Right lobe of liver (tissue), 6 donors: ENCODE results near the gene THSD7A. TPM values are rescaled to one million over a fixed set of nuclear protein-coding genes. Genes with fewer than 3 reads are reported as not detected.
A peak's percentile ranks its signal among the peaks of the same experiment; 100 is the strongest.

Experiments
- ATAC-seq, 4 donors: fragments of 200-7000 bp; cut with Tn5 transposase; one replicate each; pipeline ENCODE4 v1.9.1; 2020; ENCODE audit warnings: mild to moderate bottlenecking in 4 of 4, moderate library complexity in 4 of 4
- DNase-seq, 3 donors: peaks; one replicate each; pipeline ENCODE4 v3.0.0-alpha.2; 2020
- H3K27ac ChIP-seq, 3 donors: fragments of 200-600 bp; one replicate each; pipeline ENCODE4 v1.8.0; 2022
- H3K27me3 ChIP-seq, 2 donors: fragments of 200-600 bp; one replicate each; pipeline ENCODE4 v1.8.0; 2022
- H3K36me3 ChIP-seq, 4 donors: fragments of 200-600 bp; sonication (generic) in 1 of 4; one replicate each; pipeline versions ENCODE4 v1.5.1 to v1.8.0; 2017 to 2022; ENCODE audit warnings: control low read depth in 1 of 4
- H3K4me1 ChIP-seq, 4 donors: fragments of 200-600 bp; sonication (generic) in 1 of 4; one replicate each; pipeline versions ENCODE4 v1.5.1 to v1.8.0; 2017 to 2022; ENCODE audit warnings: control low read depth in 1 of 4
- H3K4me3 ChIP-seq, 3 donors: fragments of 200-600 bp; one replicate each; pipeline ENCODE4 v1.8.0; 2022
- H3K9me3 ChIP-seq, 4 donors: fragments of 200-600 bp; sonication (generic) in 1 of 4; one replicate each; pipeline versions ENCODE4 v1.5.1 to v1.8.0; 2017 to 2022; ENCODE audit warnings: control low read depth in 1 of 4
- POLR2A ChIP-seq: fragments of 450-650 bp; IDR thresholded peaks from one replicate; pipeline ENCODE4 v1.6.1; 2017; ENCODE audit warnings: antibody characterized with exemption, mild to moderate bottlenecking
- WGBS: methylation state at CpG from one replicate; pipeline ENCODE4 v1.1.6; 2018; ENCODE audit warnings: low coverage, low lambda C conversion rate; ENCODE audit not compliant: insufficient coverage; ENCODE audit errors: missing lambda C conversion rate; 5-methylcytosine and 5-hydroxymethylcytosine counted together
- intact Hi-C, 2 donors: fragments of 100-400 bp; cut with DNase I; formaldehyde crosslinking; loops; one replicate each; pipeline versions ENCODE4 v1.11.2 to v1.14.1; 2022
- total RNA-seq, 6 experiments: library from RNA; depleted of rRNA in 2 of 6; stranded (reverse); fragments of >200 nt in 2 of 6; fragmentation: NEBNext Ultra II Directional in 3 of 6; extraction: Animal tissue kit (Norgen Biotek cat#: 25700) in 3 of 6; gene quantifications; one replicate each; pipeline versions ENCODE4 v1.1.0 to v1.2.4, GENCODE V29; 2016 to 2023
- TF ChIP-seq, protein P1 (sequence below), 4 donors: fragments of 200-600 bp in 3 of 4; fragments of 450-650 bp in 1 of 4; IDR thresholded peaks; one replicate each; pipeline versions ENCODE4 v1.5.1 to v1.8.0; 2016 to 2022; ENCODE audit warnings: antibody characterized with exemption in 4 of 4, mild to moderate bottlenecking in 2 of 4
- donor health status: DM: no; HTN: yes; CAD: no.
- donor health status: DM: no; HTN: no; CAD: no.
- donor health status: DM: no; HTN: no; CAD: no.
- donor health status: DM: no; HTN: yes; CAD: no.
- donor health status: DM: no; HTN: yes; CAD: no.

THSD7A gene
- total RNA-seq, 6 experiments from 2014 or later = 1.1 to 2.5 (median 1.4) TPM

DNA sequence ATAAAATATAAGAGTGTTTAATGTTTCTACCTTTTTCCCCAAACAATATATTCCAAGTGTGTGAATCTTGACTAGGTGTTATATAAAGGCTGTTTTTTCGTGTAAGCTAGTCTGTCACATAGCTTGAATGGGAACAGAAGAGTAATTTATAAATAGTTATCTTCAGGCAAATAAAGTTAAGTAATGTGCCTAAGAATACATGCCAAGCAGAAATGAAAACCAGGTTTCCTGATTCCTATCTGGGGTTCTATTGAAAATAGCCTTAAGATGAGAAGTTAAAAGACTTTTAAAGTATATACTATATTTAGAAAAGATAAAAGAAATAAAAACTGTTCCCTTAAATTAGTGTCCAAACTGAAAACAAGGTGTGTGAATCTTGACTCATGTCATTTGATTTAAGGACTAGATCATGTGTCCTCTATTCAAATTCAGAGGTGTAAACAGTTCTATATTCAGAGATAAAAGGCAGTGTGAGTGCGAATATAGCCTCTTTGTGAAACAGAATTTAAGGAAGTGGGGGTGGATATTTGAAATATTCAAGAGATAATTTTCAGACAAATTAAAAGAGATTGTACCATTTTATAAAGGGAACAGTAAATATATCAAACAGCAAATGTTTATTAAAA, 247.5 kb downstream of the THSD7A start:
- WGBS = 55% methylated on average over 2 of the region's 2 CpGs
- Histone ChIP-seq H3K9me3 (no peaks in the 10 kb centered on the region), H3K36me3 (no peaks in the 10 kb centered on the region), H3K27me3 (no peaks in the 10 kb centered on the region), H3K4me1 (no peaks in the 10 kb centered on the region), H3K27ac (no peak overlapping the region), H3K4me3 (no peak overlapping the region)
- DNase-seq = no peak
- ATAC-seq = no peak
- intact Hi-C loops = no loop called here
- TF ChIP-seq POLR2A = no peak
- TF ChIP-seq, protein P1, sequence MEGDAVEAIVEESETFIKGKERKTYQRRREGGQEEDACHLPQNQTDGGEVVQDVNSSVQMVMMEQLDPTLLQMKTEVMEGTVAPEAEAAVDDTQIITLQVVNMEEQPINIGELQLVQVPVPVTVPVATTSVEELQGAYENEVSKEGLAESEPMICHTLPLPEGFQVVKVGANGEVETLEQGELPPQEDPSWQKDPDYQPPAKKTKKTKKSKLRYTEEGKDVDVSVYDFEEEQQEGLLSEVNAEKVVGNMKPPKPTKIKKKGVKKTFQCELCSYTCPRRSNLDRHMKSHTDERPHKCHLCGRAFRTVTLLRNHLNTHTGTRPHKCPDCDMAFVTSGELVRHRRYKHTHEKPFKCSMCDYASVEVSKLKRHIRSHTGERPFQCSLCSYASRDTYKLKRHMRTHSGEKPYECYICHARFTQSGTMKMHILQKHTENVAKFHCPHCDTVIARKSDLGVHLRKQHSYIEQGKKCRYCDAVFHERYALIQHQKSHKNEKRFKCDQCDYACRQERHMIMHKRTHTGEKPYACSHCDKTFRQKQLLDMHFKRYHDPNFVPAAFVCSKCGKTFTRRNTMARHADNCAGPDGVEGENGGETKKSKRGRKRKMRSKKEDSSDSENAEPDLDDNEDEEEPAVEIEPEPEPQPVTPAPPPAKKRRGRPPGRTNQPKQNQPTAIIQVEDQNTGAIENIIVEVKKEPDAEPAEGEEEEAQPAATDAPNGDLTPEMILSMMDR (IDR thresholded peaks at IDR 0.05) = no peak

DNA sequence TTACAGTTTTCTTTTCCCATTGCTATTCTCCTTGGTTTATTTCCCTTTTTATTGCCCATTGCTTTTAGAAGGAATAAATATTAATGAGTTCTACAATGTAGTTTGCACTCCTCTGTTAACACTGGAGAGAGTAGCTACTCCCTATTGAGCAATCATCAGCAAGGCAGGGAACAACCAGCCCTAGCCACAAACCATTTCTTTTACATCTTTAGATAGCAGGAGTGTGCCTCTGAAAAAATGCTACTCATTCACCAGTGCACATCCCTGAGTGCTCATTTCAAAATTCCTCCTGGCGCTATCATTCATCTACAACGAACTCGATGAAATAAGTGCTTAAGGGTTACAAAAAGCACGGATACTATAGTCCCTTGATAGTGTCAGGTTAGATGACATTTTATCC, 252.9 kb downstream of the THSD7A start:
- H3K27ac ChIP-seq = no peak overlapping the region
- DNase-seq (no peak), ATAC-seq (peak in 2 of 4 donors; percentile 46 to 55)
- H3K4me1 ChIP-seq = no peaks in the 10 kb centered on the region
- no peaks in the 10 kb centered on the region for H3K27me3 ChIP-seq
- H3K4me3 ChIP-seq = no peak overlapping the region
- TF ChIP-seq, protein P1 (IDR thresholded peaks at IDR 0.05) = no peak
- TF ChIP-seq POLR2A = no peak
- 89% methylated on average over 4 of the region's 4 CpGs for WGBS
- H3K36me3 ChIP-seq = no peaks in the 10 kb centered on the region
- intact Hi-C loops = no loop called here
- no peaks in the 10 kb centered on the region for H3K9me3 ChIP-seq

DNA sequence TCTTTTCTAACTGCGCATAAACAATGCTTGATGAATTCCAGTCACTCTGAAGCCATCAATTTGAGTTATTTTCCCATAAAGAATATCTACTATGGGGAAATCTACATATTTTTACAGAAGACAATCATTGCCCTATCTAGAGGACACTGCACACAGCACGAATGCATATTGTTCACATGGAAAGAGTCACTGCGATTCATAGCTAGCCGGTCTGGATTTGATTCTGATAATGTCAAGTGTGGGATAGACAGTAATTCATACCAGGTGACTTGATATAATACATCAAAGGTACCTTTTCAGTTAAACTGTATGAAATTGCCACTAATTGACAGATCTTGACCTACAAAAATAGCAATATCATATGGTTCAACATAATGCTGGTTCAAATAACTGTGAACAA, 255.7 kb downstream of the THSD7A start:
- no peak for DNase-seq
- WGBS = 84% methylated on average over 3 of the region's 4 CpGs
- no peak overlapping the region for H3K4me3 ChIP-seq
- TF ChIP-seq, protein P1 (IDR thresholded peaks at IDR 0.05) = no peak
- no peak for TF ChIP-seq POLR2A
- H3K4me1 ChIP-seq = peaks cover 0 to 11% (median under 1%) of the 10 kb centered on the region in 4 donors
- intact Hi-C loops = no loop called here
- no peak for ATAC-seq
- no peaks in the 10 kb centered on the region for H3K9me3 ChIP-seq
- H3K36me3 ChIP-seq = no peaks in the 10 kb centered on the region
- H3K27ac ChIP-seq = no peak overlapping the region
- H3K27me3 ChIP-seq = no peaks in the 10 kb centered on the region

DNA sequence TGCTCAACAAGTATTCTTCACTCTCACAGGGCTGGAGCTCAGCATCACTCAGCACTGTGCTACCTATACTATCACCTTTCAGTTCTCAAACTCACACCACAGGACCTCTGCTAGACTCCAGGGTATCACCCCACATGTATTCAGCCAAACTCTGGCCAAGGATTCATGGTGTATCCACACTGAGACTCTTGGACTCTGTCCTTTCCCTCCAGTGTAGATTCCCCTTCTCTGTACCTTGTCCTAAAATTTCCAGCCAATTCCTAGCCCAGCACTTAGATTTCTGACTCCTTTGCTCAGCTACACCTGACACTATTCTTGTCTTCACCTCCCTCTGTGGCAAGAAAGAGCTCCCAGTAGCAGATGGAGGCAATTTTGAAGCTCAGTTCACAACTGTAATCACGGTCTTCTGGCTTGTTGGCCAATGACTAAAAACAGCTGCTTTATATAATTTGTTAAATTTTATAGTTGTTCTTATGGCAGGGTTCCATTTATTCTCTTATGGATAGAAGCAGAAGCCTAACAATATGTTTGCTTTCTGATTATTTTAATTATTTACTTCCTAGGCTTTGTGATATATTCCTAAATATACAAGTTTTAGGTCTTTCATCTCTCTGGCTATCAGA, 258.8 kb downstream of the THSD7A start:
- no peaks in the 10 kb centered on the region for H3K36me3 ChIP-seq
- H3K27ac ChIP-seq = no peak overlapping the region
- no peak overlapping the region for H3K4me3 ChIP-seq
- peak; percentile 33 to 62 (median 39) for ATAC-seq
- no peak for TF ChIP-seq POLR2A
- TF ChIP-seq, protein P1 (IDR thresholded peaks at IDR 0.05) = no peak
- intact Hi-C loops = no loop called here
- WGBS = 76% methylated on average over 1 of the region's 1 CpG
- DNase-seq = no peak
- no peaks in the 10 kb centered on the region for H3K9me3 ChIP-seq
- no peaks in the 10 kb centered on the region for H3K27me3 ChIP-seq
- H3K4me1 ChIP-seq = peaks cover 0 to 27% (median 7%) of the 10 kb centered on the region in 4 donors
